ENCODE measurements around the gene HSD17B13.
"Not testable (repeated sequence)": the region's sequence is repeated elsewhere in the genome, so short reads cannot be mapped to it uniquely, and the experiment has no call there.

The HSD17B13 gene

DNA sequence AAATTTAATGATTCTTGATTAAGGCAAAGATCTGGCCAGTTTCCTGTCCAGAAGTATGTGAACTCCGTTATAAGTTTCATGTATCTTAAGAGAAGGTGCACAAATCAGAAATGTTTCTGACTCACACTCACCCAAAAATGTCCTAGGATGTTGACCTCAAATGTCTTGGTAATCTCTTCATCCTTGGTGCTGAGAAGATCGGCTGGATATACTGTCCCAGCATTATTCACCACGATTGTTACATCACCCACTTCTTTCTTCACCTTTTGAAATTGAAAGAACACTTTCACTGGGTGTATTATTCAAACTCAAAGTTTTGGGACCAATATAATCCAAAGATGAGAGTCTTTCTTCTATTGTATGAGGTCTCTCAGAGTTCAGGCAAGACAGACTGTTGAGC is 5.7 kb downstream of the HSD17B13 start:
- Histone ChIP-seq H3K4me2 (ENCODE audit: low read length) (no peak overlapping the region), H3K4me1 (ENCODE audit: control insufficient read depth, low read length) (no peaks in the 10 kb centered on the region), H3K9me3 (ENCODE audit: control insufficient read depth, insufficient read depth, low read length) (no peaks in the 10 kb centered on the region), H3K27ac (ENCODE audit: low read depth, low read length) (no peak overlapping the region), H3K36me3 (ENCODE audit: control insufficient read depth, low read length) (no peaks in the 10 kb centered on the region), H3F3A (ENCODE audit: control insufficient read depth, insufficient read depth) (no peaks in the 10 kb centered on the region), H3K79me2 (ENCODE audit: control insufficient read depth, low read length) (no peaks in the 10 kb centered on the region), H3K27me3 (ENCODE audit: control insufficient read depth, low read length) (no peaks in the 10 kb centered on the region), H3K9me2 (replicated peaks; ENCODE audit: control insufficient read depth, low read length) (no peaks in the 10 kb centered on the region), H4K20me1 (ENCODE audit: control insufficient read depth, insufficient read depth, low read depth, low read length) (no peaks in the 10 kb centered on the region), H3K4me3 (ENCODE audit: low read length) (no peak overlapping the region)
- no peak for TF ChIP-seq EZH2phosphoT487 (IDR thresholded peaks at IDR 0.05; ENCODE audit: borderline replicate concordance, low read length)
- TF ChIP-seq, protein P1, sequence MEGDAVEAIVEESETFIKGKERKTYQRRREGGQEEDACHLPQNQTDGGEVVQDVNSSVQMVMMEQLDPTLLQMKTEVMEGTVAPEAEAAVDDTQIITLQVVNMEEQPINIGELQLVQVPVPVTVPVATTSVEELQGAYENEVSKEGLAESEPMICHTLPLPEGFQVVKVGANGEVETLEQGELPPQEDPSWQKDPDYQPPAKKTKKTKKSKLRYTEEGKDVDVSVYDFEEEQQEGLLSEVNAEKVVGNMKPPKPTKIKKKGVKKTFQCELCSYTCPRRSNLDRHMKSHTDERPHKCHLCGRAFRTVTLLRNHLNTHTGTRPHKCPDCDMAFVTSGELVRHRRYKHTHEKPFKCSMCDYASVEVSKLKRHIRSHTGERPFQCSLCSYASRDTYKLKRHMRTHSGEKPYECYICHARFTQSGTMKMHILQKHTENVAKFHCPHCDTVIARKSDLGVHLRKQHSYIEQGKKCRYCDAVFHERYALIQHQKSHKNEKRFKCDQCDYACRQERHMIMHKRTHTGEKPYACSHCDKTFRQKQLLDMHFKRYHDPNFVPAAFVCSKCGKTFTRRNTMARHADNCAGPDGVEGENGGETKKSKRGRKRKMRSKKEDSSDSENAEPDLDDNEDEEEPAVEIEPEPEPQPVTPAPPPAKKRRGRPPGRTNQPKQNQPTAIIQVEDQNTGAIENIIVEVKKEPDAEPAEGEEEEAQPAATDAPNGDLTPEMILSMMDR (IDR thresholded peaks at IDR 0.05; ENCODE audit: low read depth, low read length, poor library complexity, severe bottlenecking), result no peak

GRCh38 chr4:87315000-87315399 is 7.7 kb downstream of the HSD17B13 start:
- not testable (repeated sequence) for H3K36me3 ChIP-seq (ENCODE audit: control insufficient read depth, low read length); H3K79me2 ChIP-seq (ENCODE audit: control insufficient read depth, low read length); H3K4me3 ChIP-seq (ENCODE audit: low read length); H3K27ac ChIP-seq (ENCODE audit: low read depth, low read length); H3K9me3 ChIP-seq (ENCODE audit: control insufficient read depth, insufficient read depth, low read length); H3K4me1 ChIP-seq (ENCODE audit: control insufficient read depth, low read length); H3K27me3 ChIP-seq (ENCODE audit: control insufficient read depth, low read length); H4K20me1 ChIP-seq (ENCODE audit: control insufficient read depth, insufficient read depth, low read depth, low read length); H3K9me2 ChIP-seq (replicated peaks; ENCODE audit: control insufficient read depth, low read length); H3K4me2 ChIP-seq (ENCODE audit: low read length); H3F3A ChIP-seq (ENCODE audit: control insufficient read depth, insufficient read depth)

- H3K9me2 ChIP-seq (replicated peaks; ENCODE audit: control insufficient read depth, low read length), result no peaks in the 10 kb centered on the region
- no peak for TF ChIP-seq EZH2phosphoT487 (IDR thresholded peaks at IDR 0.05; ENCODE audit: borderline replicate concordance, low read length)
- TF ChIP-seq, protein P1 (IDR thresholded peaks at IDR 0.05; ENCODE audit: low read depth, low read length, poor library complexity, severe bottlenecking), result no peak
Measured at GRCh38 chr4:87313756-87314155, 8.9 kb downstream of the HSD17B13 start.

DNA sequence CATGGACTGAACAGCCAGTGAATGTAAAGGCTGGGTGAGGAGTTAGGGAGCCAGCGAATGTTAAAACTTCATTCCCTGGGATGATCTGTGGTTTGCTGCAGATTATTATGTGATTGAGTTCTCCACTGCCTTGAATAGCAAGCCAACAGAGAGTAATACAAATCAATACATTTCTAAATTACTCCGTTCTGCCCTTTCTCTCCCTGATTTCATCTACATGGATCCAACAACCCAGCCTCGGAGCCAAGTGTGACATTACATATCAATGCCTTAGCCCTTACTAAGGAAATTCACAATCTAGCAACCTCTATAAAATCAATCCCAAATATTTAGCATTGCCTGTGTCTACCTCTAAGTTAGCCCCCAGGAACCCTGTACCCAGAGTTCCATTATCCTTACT is 11.0 kb downstream of the HSD17B13 start:
- no peak overlapping the region for H3K4me3 ChIP-seq (ENCODE audit: low read length)
- H3K9me2 ChIP-seq (replicated peaks; ENCODE audit: control insufficient read depth, low read length), result no peaks in the 10 kb centered on the region
- no peaks in the 10 kb centered on the region for H3K4me1 ChIP-seq (ENCODE audit: control insufficient read depth, low read length)
- H3K27me3 ChIP-seq (ENCODE audit: control insufficient read depth, low read length), result no peaks in the 10 kb centered on the region
- no peaks in the 10 kb centered on the region for H3K9me3 ChIP-seq (ENCODE audit: control insufficient read depth, insufficient read depth, low read length)
- H3F3A ChIP-seq (ENCODE audit: control insufficient read depth, insufficient read depth), result no peaks in the 10 kb centered on the region
- no peaks in the 10 kb centered on the region for H3K36me3 ChIP-seq (ENCODE audit: control insufficient read depth, low read length)
- H4K20me1 ChIP-seq (ENCODE audit: control insufficient read depth, insufficient read depth, low read depth, low read length), result no peaks in the 10 kb centered on the region
- H3K4me2 ChIP-seq (ENCODE audit: low read length), result no peak overlapping the region
- no peak for TF ChIP-seq EZH2phosphoT487 (IDR thresholded peaks at IDR 0.05; ENCODE audit: borderline replicate concordance, low read length)
- TF ChIP-seq, protein P1 (IDR thresholded peaks at IDR 0.05; ENCODE audit: low read depth, low read length, poor library complexity, severe bottlenecking), result no peak
- no peak overlapping the region for H3K27ac ChIP-seq (ENCODE audit: low read depth, low read length)
- no peaks in the 10 kb centered on the region for H3K79me2 ChIP-seq (ENCODE audit: control insufficient read depth, low read length)

More at GRCh38 chr4:87313756-87314155, 8.9 kb downstream of the HSD17B13 start:
- Histone ChIP-seq H3K4me3 (ENCODE audit: low read length) (no peak overlapping the region), H4K20me1 (ENCODE audit: control insufficient read depth, insufficient read depth, low read depth, low read length) (no peaks in the 10 kb centered on the region), H3K4me2 (ENCODE audit: low read length) (no peak overlapping the region), H3K79me2 (ENCODE audit: control insufficient read depth, low read length) (no peaks in the 10 kb centered on the region), H3K27me3 (ENCODE audit: control insufficient read depth, low read length) (no peaks in the 10 kb centered on the region), H3F3A (ENCODE audit: control insufficient read depth, insufficient read depth) (no peaks in the 10 kb centered on the region), H3K4me1 (ENCODE audit: control insufficient read depth, low read length) (no peaks in the 10 kb centered on the region), H3K9me3 (ENCODE audit: control insufficient read depth, insufficient read depth, low read length) (no peaks in the 10 kb centered on the region), H3K27ac (ENCODE audit: low read depth, low read length) (no peak overlapping the region), H3K36me3 (ENCODE audit: control insufficient read depth, low read length) (no peaks in the 10 kb centered on the region)

All from DOHH2 (cell line).